HG02973 (cell line): Measurements from ENCODE around the gene NALF2.

ENCODE experiments used
- ATAC-seq: cut with Tn5 transposase; IDR thresholded peaks from one replicate; pipeline ENCODE4 v1.9.1; 2021; ENCODE audit warnings: moderate library complexity; ENCODE audit not compliant: unreplicated experiment

Gene NALF2

GRCh38 chrX:69524781-69525363 is 20.7 kb downstream of the NALF2 start:
- no peak for ATAC-seq

GRCh38 chrX:69530306-69530705 is 26.2 kb downstream of the NALF2 start:
- ATAC-seq = no peak

GRCh38 chrX:69531031-69531755 is 27.1 kb downstream of the NALF2 start:
- ATAC-seq = no peak

- no peak for ATAC-seq
Measured at GRCh38 chrX:69535661-69536060, 31.5 kb downstream of the NALF2 start.

GRCh38 chrX:69538321-69538876 is 34.3 kb downstream of the NALF2 start:
- ATAC-seq = peak; percentile 73

- no peak for ATAC-seq
Measured at GRCh38 chrX:69539437-69539836, 35.3 kb downstream of the NALF2 start.

GRCh38 chrX:69541956-69542355 is 37.8 kb downstream of the NALF2 start:
- no peak for ATAC-seq

- no peak for ATAC-seq
Measured at GRCh38 chrX:69543572-69543971, 39.4 kb downstream of the NALF2 start.

- ATAC-seq = no peak
Measured at GRCh38 chrX:69546417-69546816, 42.3 kb downstream of the NALF2 start.

GRCh38 chrX:69546978-69547377 is 42.9 kb downstream of the NALF2 start:
- ATAC-seq = no peak

GRCh38 chrX:69551421-69552009 is 47.4 kb downstream of the NALF2 start:
- no peak for ATAC-seq

GRCh38 chrX:69552512-69552911 is 48.4 kb downstream of the NALF2 start:
- no peak for ATAC-seq
